Globus pallidus (tissue), 1 donor: ENCODE results near the gene TMEM248.
"Not testable (repeated sequence)": the region's sequence is repeated elsewhere in the genome, so short reads cannot be mapped to it uniquely, and the experiment has no call there.

ENCODE experiments used
- DNase-seq: peaks from one replicate; pipeline ENCODE4 v3.0.0-alpha.2; 2015; ENCODE audit warnings: low spot score

Gene TMEM248

DNA sequence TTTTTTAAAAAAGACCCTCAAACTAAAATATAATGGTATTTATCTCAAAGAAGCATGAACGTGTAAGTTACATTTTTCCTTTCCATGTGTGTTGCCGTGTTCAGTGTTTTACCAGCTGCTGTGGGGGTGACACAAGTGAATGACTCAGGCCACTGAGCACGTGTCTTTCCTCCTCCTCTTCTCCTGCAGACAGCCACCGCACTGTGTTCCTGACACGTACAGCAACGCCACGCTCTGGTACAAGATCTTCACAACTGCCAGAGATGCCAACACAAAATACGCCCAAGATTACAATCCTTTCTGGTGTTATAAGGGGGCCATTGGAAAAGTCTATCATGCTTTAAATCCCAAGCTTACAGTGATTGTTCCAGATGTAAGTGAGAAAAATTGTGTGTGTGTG is 29.7 kb downstream of the TMEM248 start:
- peak; percentile 74 for DNase-seq

DNA sequence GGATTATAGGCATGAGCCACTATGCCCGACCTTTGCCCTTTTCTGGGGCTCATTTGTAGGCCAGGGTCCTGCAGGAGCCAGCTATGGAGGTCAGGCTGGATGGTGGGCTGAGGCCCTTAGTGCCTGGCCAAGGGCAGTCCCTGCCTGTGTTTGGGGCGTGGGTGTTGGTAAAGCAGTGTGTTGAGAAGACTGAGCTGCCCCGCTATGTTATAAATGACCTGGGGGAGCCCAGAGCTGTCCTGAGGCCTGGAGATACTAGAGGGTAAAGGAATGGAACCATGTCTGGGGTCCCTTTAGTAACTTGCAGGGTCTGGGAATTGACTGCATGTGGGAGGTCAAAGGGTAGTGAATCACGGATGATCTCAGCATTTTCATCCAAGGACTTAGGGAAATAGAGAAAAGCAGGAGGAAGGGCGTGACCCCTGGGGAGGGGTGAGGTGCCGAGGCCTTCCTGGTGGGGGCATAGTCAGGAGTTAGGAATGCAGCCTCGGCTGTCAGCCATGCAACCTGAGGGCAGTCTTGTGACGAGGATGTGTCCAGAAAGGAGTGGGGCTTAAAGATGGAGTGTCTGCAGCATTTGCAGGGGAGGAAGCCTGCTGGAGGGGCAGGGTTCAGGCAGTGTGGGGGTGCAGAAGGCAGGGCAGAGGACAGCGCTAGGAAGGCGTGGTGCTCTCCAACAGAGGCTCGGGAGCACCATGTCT is 31.5 kb downstream of the TMEM248 start:
- no peak for DNase-seq

DNA sequence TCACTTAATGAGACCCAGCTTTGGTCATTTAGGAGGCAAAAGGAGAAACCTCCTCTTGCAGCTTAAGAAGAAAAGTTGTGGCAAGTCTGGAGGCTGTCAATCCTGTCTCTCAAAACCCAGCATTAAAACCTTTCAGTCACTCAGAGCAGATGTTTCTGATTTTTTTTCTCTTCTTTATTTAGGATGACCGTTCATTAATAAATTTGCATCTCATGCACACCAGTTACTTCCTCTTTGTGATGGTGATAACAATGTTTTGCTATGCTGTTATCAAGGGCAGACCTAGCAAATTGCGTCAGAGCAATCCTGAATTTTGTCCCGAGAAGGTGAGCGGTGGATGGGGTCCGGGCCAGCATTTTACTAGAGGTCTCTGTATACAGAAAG is 32.0 kb downstream of the TMEM248 start:
- DNase-seq: no peak

DNA sequence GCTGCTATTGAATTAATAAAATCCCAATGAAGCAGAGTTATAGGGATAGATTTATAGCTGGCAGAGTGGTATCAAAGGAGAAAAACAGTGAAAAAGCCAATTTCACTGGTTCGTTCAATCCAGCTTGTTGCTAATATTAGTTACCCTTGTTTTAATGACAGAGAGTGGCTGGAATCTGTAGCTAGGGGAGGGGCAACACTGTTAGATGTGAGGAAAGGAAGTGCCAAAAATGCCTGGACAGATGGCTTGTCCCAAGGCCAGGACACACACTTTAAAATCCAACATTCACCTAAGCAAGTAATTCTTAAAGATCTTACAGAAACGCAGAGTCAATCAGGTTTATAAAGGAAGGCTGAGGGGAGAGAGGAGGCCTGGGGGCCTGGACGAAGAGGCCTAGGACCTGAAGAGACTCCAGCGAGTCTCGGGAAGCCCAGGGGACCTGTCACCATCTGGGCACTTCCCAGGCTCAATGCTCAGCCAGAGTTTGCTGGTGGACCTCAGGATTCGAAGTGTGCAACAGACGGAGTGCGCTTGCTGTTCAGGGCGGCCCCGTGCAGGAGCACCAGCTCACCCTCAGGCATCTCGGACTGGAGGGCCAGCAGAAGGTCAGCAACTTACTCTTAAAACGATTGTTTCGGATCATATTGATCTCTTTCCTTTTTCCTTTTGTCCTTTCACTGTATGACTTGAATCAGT is 36.7 kb downstream of the TMEM248 start:
- DNase-seq: no peak

DNA sequence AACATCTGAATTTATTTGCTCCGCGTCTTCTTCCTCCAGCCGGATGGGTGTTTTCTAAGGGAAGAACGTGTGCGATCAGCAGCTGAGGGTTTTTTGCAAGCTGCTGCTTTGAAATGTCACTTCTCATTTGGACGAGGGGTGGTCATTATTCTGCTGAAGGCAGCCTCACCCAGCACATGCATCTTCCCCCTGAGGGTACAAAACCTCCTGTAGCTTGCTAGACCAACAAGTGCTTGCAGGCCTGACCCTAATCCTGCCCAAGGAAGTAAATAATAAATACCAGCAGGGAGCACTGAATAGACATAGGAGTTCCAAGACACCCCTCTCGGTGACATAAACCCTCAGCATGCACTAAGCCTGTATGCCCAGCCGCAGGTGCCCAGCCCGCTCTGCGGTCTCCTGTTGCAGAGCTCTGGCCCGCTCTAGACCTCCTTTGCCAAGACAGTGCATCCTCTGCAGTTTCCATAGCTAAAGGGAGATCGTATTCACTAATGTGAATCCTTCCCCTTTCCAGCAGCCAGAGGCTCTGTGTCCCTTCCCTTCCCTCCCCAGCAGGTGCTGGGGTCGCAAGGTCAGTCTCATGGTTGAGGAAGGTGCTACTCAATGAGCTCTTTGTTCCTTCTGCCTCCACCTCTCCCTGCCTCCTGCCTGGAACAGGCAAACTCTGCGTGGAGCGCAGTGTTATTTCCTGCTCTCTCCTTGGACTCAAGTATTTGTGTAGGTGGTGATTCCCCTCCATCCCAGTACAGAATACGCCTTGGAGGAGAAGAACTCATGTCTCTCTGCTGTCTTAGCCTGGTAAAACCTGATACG is 37.7 kb downstream of the TMEM248 start:
- DNase-seq: no peak

- DNase-seq: no peak
Observed at GRCh38 chr7:66960192-66960591, 39.2 kb downstream of the TMEM248 start.

- no peak for DNase-seq
Observed at GRCh38 chr7:66961096-66961495, 40.1 kb downstream of the TMEM248 start.

DNA sequence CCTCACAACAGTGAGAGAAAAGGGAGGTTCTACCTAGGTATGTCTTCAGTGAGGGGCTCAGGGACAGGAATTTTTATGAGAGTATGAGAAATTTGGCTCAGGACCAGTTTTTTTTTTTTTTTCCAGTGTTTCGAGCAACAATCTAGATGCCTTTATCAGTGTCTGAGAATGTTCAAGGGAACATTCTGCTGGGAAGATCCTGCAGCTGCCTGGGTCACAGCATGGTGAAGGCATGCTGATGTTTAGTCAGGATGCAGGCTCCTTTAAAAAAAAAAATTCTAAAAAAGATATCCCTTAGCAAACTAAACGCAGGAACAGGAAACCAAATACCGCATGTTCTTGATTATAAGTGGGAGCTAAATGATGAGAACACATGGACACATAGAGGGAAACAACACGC is 43.4 kb downstream of the TMEM248 start:
- no peak for DNase-seq

DNA sequence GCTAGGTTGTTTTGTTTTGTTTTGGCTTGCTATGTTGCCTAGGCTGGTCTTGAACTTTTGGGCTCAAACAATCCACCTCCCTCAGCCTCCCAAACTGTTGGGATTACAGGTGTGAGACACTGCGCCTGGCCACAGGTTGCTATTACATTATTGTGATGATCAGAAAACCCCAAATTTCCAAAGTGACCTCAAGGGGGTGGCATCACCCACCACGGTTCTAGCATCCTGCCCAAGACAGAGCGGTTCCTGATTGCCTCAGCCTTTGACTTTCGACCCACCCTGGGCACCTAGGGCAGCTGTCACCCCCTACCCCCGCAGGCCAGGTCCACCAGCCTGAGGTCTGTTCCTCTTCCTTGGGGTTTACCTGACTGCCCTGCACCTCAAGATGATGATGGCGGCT is 46.0 kb downstream of the TMEM248 start:
- no peak for DNase-seq

- DNase-seq: not testable (repeated sequence)
Observed at GRCh38 chr7:66969001-66969400, 48.0 kb downstream of the TMEM248 start.

GRCh38 chr7:66970310-66970709 is 49.3 kb downstream of the TMEM248 start:
- DNase-seq: no peak

DNA sequence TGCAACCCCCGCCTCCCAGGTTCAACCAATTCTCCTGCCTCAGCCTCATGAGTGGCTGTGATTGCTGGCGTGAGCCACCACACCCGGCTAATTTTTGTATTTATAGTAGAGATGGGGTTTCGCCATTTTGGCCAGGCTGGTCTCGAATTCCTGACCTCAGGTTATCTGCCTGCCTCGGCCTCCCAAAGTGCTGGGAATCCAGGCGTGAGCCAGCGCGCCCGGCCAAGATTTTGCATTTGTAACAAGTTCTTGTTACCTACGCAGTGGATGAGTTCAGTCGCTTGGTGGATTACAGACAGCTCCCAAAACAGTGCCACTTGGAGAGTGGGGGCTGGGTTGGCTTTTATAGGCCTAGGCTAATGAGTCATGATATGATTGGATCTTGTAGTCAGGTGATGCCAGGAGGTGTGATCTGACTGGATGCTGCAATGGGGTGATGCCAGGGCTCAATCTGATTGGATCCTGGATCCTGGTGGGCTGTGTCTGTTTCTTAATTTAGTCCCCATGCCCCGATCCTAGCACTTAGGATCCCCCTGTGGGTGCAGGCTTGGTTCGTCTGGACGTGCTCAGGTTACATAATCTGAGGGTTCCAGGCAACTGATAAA is 54.1 kb downstream of the TMEM248 start:
- no peak for DNase-seq

- not testable (repeated sequence) for DNase-seq
Observed at GRCh38 chr7:66978312-66978711, 57.3 kb downstream of the TMEM248 start.

DNA sequence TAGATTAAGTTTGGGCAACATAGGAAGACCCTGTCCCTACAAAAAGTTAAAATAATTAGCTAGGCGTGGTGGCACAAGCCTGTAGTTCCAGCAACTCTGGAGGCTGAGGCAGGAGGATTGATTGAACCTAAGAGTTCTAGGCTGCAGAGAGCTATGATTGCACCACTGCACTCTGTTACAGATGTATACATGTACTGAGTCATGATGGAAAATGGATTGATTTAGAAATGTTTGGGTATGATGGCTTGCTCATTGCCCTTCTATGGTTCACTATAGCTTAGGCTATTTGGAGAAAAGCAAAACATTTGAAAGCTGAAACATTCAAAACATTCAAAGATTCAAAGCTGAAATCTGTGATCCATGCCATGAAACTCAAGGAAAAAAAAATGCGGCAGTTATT is 58.0 kb downstream of the TMEM248 start:
- DNase-seq: not testable (repeated sequence)

GRCh38 chr7:66980336-66980735 is 59.3 kb downstream of the TMEM248 start:
- DNase-seq: not testable (repeated sequence)

DNA sequence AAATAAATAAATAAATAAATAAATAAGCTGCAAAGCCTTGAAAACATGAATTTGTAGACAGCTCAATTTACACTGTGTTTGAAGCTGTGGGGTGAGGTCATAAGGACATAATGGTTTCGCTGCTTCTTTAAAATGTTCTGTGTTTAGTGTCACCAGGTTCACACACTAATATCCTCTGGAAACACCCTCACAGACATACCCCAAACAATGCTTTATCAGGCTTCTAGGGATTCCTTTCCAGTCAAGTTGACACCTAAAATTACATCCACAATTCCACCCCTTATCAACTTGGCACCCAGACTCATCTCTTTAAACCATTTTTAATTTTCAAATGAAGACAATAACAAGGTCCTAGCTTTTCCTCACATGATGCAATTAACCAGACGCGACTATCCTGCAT is 68.5 kb downstream of the TMEM248 start:
- not testable (repeated sequence) for DNase-seq

GRCh38 chr7:66994051-66994450 is 73.0 kb downstream of the TMEM248 start:
- DNase-seq: not testable (repeated sequence)

DNA sequence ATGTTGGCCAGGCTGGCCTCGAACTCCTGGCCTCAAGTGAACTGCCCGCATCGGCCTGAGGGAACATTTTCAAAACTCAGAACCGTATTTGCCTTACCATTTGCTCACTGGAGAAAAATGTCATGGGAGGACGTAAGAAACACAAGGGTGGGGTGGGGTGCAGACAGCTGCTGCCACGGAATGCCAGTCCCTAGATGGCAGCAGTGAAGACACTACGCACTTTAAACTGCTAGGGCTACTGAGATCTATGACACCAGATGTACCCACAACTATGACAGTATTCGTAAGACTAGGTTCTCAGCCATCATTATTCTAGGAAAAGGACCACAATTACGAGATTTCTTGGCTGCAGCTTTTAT is 73.6 kb downstream of the TMEM248 start:
- peak; percentile 56 for DNase-seq

DNA sequence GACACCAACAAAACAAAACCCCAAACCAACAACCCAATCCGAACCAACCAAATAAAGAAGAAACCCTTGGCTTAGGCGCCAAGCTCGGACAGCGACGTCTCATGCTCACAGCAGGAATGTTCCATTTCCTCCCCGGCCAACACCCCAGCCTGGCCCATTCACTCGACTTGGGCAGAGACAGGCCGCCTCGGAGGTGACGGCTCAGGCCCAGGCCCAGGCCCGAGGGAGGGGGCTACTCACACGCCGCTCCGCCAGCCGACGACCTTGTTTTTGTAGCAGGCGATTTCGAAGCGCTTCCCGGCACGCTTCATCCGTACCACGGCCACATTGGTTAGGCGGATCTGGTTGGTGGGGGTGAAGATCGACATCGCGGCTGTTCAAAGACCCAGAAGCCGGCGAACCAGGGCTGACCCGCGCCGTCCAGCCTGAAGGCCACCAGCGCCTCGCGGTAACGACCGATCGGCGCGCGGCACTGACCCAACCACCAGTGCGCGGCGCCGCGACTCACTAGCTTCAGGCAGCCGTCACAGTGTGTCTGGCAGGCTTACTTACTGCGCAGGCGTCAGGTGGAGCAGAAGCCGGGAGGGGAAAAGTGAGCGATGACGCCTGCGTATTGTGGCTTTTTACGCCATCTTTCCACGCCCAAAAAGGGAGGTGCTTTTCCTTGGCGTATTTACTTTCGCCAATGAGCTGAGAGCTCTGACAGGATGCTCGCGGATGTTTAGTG is 74.2 kb downstream of the TMEM248 start, which contains the start of gene SBDS:
Gene SBDS, minus strand, starts transcription at position 537 of the 727 bp plus-strand sequence. Its CDS starts 169 bp downstream, at position 368.
- peak; percentile 98 for DNase-seq

- peak; percentile 99 for DNase-seq
Observed at GRCh38 chr7:66996444-66997191, 75.6 kb downstream of the TMEM248 start, which contains the start of gene TYW1. TYW1 (plus strand) TSS chr7:66996833; CDS start chr7:66996979, 146 bp downstream.
